Urothelium cell line (cell line): ENCODE results near the gene ZBTB20.
"Not testable (repeated sequence)": the region's sequence is repeated elsewhere in the genome, so short reads cannot be mapped to it uniquely, and the experiment has no call there.

Source experiments
- DNase-seq: peaks from one replicate; pipeline ENCODE4 v3.0.0; 2011; ENCODE audit warnings: low spot score, mixed read lengths
- FAIRE-seq: peaks from 2 replicates; lab custom pipeline; 2011; peaks lifted over from hg19 to GRCh38; lab: Jason Lieb, UNC

Gene ZBTB20

GRCh38 chr3:114690911-114691310, 456.2 kb downstream of the ZBTB20 start:
- no peak for DNase-seq
- no peak for FAIRE-seq

- no peak for FAIRE-seq
- no peak for DNase-seq
Observed at GRCh38 chr3:114687151-114687550, 459.9 kb downstream of the ZBTB20 start.

- peak; percentile 23 for FAIRE-seq
- DNase-seq = no peak
Observed at GRCh38 chr3:114686621-114687020, 460.5 kb downstream of the ZBTB20 start.

- FAIRE-seq = no peak
- no peak for DNase-seq
Observed at GRCh38 chr3:114685161-114685560, 461.9 kb downstream of the ZBTB20 start.

GRCh38 chr3:114680299-114680698, 466.8 kb downstream of the ZBTB20 start:
- no peak for FAIRE-seq
- DNase-seq = no peak

- not testable (repeated sequence) for DNase-seq, FAIRE-seq
Observed at GRCh38 chr3:114679773-114680172, 467.3 kb downstream of the ZBTB20 start.

- FAIRE-seq (no peak), DNase-seq (no peak)
Observed at GRCh38 chr3:114675104-114675503, 472.0 kb downstream of the ZBTB20 start.

GRCh38 chr3:114674036-114674435, 473.1 kb downstream of the ZBTB20 start:
- no peak for DNase-seq
- no peak for FAIRE-seq

- FAIRE-seq (no peak), DNase-seq (no peak)
Observed at GRCh38 chr3:114673481-114673880, 473.6 kb downstream of the ZBTB20 start.

- DNase-seq = no peak
- peak; percentile 55 for FAIRE-seq
Observed at GRCh38 chr3:114672692-114673447, 474.2 kb downstream of the ZBTB20 start.

GRCh38 chr3:114671741-114672510, 475.2 kb downstream of the ZBTB20 start:
- no peak for DNase-seq
- no peak for FAIRE-seq

GRCh38 chr3:114669614-114670013, 477.5 kb downstream of the ZBTB20 start:
- no peak for FAIRE-seq
- DNase-seq = no peak

GRCh38 chr3:114668099-114668498, 479.0 kb downstream of the ZBTB20 start:
- FAIRE-seq (peak; percentile 9), DNase-seq (no peak)

GRCh38 chr3:114666623-114667022, 480.5 kb downstream of the ZBTB20 start:
- no peak for DNase-seq
- FAIRE-seq = no peak

- DNase-seq (no peak), FAIRE-seq (no peak)
Observed at GRCh38 chr3:114664006-114664405, 483.1 kb downstream of the ZBTB20 start.

GRCh38 chr3:114660808-114661207, 486.3 kb downstream of the ZBTB20 start:
- FAIRE-seq (no peak), DNase-seq (no peak)

GRCh38 chr3:114660124-114660523, 487.0 kb downstream of the ZBTB20 start:
- FAIRE-seq = no peak
- no peak for DNase-seq

GRCh38 chr3:114659109-114660061, 487.7 kb downstream of the ZBTB20 start:
- no peak for FAIRE-seq
- no peak for DNase-seq

- no peak for FAIRE-seq
Observed at GRCh38 chr3:114651555-114651954, 495.5 kb downstream of the ZBTB20 start.

GRCh38 chr3:114650808-114651207, 496.3 kb downstream of the ZBTB20 start:
- peak; percentile 19 for DNase-seq
- no peak for FAIRE-seq

More at GRCh38 chr3:114651555-114651954, 495.5 kb downstream of the ZBTB20 start:
- DNase-seq = no peak

- DNase-seq (peak; percentile 50), FAIRE-seq (no peak)
Observed at GRCh38 chr3:114649331-114649730, 497.8 kb downstream of the ZBTB20 start.
